ENCODE measurements around the gene ING1. TPM values are rescaled to one million over a fixed set of nuclear protein-coding genes. Genes with fewer than 3 reads are reported as not detected.
"Not testable (repeated sequence)": the region's sequence is repeated elsewhere in the genome, so short reads cannot be mapped to it uniquely, and the experiment has no call there.

The ING1 gene
- total RNA-seq, 2 experiments from 2014 or later, result 17.5 to 18.0 TPM

- ChIA-PET POLR2A (interaction anchor here (0.6 to 0.9 kb wide), 2 partner anchors 9 to 97 kb away, joined by 4 read pairs; no protein-coding TSS in a partner anchor), CTCF (no interaction called here)
These were observed 455 bp upstream of the ING1 start for GRCh38 chr13:110712849-110713641.

- CTCF ChIA-PET, result no interaction called here
These were observed 689 bp downstream of the ING1 start for GRCh38 chr13:110713981-110714796.

GRCh38 chr13:110714797-110715394 is 1.4 kb downstream of the ING1 start:
- POLR2A ChIA-PET, result interaction anchor here (0.5 to 1.1 kb wide), 8 partner anchors 9 to 200 kb away, joined by 3 to 14 read pairs (median 5); partner anchors contain the start of gene CARS2
- CTCF ChIA-PET, result interaction anchor here (1.0 kb wide), 1 partner anchor 55 kb away, joined by 3 read pairs; no protein-coding TSS in a partner anchor

More at GRCh38 chr13:110713981-110714796, 689 bp downstream of the ING1 start:
- POLR2A ChIA-PET, result interaction anchor here (1.1 kb wide), 1 partner anchor 8 kb away, joined by 14 read pairs; the partner anchor contains the start of gene CARS2

GRCh38 chr13:110715395-110716246 is 2.1 kb downstream of the ING1 start:
- CTCF ChIA-PET, result interaction anchor here (0.5 to 1.0 kb wide), 2 partner anchors 55 to 95 kb away, joined by 3 read pairs; no protein-coding TSS in a partner anchor
- POLR2A ChIA-PET, result interaction anchor here (0.5 to 1.1 kb wide), 9 partner anchors 8 to 200 kb away, joined by 3 to 14 read pairs (median 4); partner anchors contain the start of gene CARS2

- CTCF ChIA-PET, result interaction anchor here (0.5 kb wide), 1 partner anchor 95 kb away, joined by 3 read pairs; no protein-coding TSS in a partner anchor
These were observed 2.7 kb downstream of the ING1 start for GRCh38 chr13:110716247-110716515.

GRCh38 chr13:110719036-110719710 is 5.7 kb downstream of the ING1 start:
- CTCF ChIA-PET, result no interaction called here
- POLR2A ChIA-PET, result no interaction called here

More at GRCh38 chr13:110716247-110716515, 2.7 kb downstream of the ING1 start:
- POLR2A ChIA-PET, result interaction anchor here (1.0 kb wide), 1 partner anchor 107 kb away, joined by 3 read pairs; no protein-coding TSS in a partner anchor

- ChIA-PET CTCF (interaction anchor here (1.0 kb wide), 1 partner anchor 14 kb away, joined by 3 read pairs; no protein-coding TSS in a partner anchor), POLR2A (no interaction called here)
These were observed 9.5 kb downstream of the ING1 start for GRCh38 chr13:110722971-110723370.

- ChIA-PET POLR2A (interaction anchor here (1.3 kb wide), 1 partner anchor 8 kb away, joined by 3 read pairs; no protein-coding TSS in a partner anchor), CTCF (interaction anchor here (1.0 kb wide), 1 partner anchor 13 kb away, joined by 3 read pairs; no protein-coding TSS in a partner anchor)
These were observed 10.1 kb downstream of the ING1 start for GRCh38 chr13:110723598-110723997.

- CTCF ChIA-PET, POLR2A ChIA-PET: not testable (repeated sequence)
These were observed 12.7 kb downstream of the ING1 start for GRCh38 chr13:110726153-110726552.

GRCh38 chr13:110726726-110727125 is 13.2 kb downstream of the ING1 start:
- ChIA-PET CTCF (no interaction called here), POLR2A (no interaction called here)

- POLR2A ChIA-PET, result no interaction called here
- CTCF ChIA-PET, result no interaction called here
These were observed 17.6 kb downstream of the ING1 start for GRCh38 chr13:110731072-110731471.

GRCh38 chr13:110734561-110734960 is 21.1 kb downstream of the ING1 start:
- POLR2A ChIA-PET, result no interaction called here
- CTCF ChIA-PET, result no interaction called here

GRCh38 chr13:110737555-110737954 is 24.1 kb downstream of the ING1 start:
- CTCF ChIA-PET, result no interaction called here
- POLR2A ChIA-PET, result no interaction called here

- ChIA-PET POLR2A (no interaction called here), CTCF (no interaction called here)
These were observed 30.2 kb downstream of the ING1 start for GRCh38 chr13:110743687-110744086.

- CTCF ChIA-PET, result no interaction called here
- POLR2A ChIA-PET, result no interaction called here
These were observed 32.9 kb downstream of the ING1 start for GRCh38 chr13:110746438-110746837.

- CTCF ChIA-PET, result no interaction called here
These were observed 34.8 kb downstream of the ING1 start for GRCh38 chr13:110748271-110748670.

GRCh38 chr13:110756219-110756631 is 42.7 kb downstream of the ING1 start:
- POLR2A ChIA-PET, result no interaction called here
- CTCF ChIA-PET, result no interaction called here

More at GRCh38 chr13:110748271-110748670, 34.8 kb downstream of the ING1 start:
- POLR2A ChIA-PET, result no interaction called here

- CTCF ChIA-PET, result no interaction called here
- POLR2A ChIA-PET, result no interaction called here
These were observed 43.8 kb downstream of the ING1 start for GRCh38 chr13:110757296-110757695.
